Measurements from ENCODE around the gene GPR34.

- TF ChIP-seq, protein P1, sequence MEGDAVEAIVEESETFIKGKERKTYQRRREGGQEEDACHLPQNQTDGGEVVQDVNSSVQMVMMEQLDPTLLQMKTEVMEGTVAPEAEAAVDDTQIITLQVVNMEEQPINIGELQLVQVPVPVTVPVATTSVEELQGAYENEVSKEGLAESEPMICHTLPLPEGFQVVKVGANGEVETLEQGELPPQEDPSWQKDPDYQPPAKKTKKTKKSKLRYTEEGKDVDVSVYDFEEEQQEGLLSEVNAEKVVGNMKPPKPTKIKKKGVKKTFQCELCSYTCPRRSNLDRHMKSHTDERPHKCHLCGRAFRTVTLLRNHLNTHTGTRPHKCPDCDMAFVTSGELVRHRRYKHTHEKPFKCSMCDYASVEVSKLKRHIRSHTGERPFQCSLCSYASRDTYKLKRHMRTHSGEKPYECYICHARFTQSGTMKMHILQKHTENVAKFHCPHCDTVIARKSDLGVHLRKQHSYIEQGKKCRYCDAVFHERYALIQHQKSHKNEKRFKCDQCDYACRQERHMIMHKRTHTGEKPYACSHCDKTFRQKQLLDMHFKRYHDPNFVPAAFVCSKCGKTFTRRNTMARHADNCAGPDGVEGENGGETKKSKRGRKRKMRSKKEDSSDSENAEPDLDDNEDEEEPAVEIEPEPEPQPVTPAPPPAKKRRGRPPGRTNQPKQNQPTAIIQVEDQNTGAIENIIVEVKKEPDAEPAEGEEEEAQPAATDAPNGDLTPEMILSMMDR (IDR thresholded peaks at IDR 0.05 in 2 of 3, conservative IDR thresholded peaks at IDR 0.05 in 1 of 3; ENCODE audit: insufficient read depth in 2 of 3, low read depth in 1 of 3, low read length in 3 of 3) = no peak
- TF ChIP-seq TAF1 (IDR thresholded peaks at IDR 0.05; ENCODE audit: control insufficient read depth, extremely low read depth, insufficient read depth, low read length, severe bottlenecking) (no peak), SETDB1 (IDR thresholded peaks at IDR 0.05; ENCODE audit: low read length) (no peak), NUFIP1 (IDR thresholded peaks at IDR 0.05; ENCODE audit: partially characterized antibody) (no peak)
These were observed 3.5 kb downstream of the GPR34 start for GRCh38 chrX:41692162-41692749.

Measured in K562 (cell line).